ENCODE data around the gene PCSK1N. TPM values are rescaled to one million over a fixed set of nuclear protein-coding genes. Genes with fewer than 3 reads are reported as not detected.

PCSK1N gene
- total and polyA plus RNA-seq, 9 of the 15 experiments (the other 6 are each of a cell fraction or from before 2014, with no cell fraction given): 0.07 to 0.55 (median 0.54) TPM; not detected in 6

DNA sequence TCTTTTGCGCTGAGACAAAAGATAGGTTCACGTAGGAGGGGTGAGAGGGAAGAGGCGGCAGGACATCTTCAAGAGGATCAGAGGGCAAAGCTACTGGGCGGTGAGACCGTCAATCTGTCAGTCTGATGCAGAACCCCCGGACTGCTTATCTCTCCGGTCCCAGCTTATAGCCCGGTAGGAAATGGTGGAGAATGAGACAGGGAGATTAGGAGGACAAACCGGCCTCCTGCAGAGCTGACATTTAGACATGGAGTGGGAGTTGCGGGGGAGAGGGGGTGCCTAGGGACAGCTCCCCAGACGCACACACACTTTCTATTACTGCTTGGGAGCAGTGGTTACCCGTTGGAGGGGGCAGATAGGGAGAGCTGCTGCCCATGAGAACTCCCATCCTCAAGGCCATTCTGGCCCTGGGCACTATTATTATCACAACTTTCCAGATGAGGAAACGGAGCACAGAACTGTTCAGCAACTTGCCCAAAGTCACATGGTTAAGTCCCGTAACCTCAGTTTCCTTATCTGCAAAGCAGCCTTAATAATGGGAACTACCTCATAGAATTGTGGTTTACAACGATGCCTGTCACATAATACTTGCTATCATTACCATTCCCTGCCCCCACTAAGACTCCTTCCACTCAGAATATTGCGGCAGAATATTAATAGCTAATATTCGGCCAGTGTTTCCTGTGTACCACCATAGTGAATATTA lies 34.7 kb downstream of the PCSK1N start (continued):
- TF ChIP-seq, protein P1, sequence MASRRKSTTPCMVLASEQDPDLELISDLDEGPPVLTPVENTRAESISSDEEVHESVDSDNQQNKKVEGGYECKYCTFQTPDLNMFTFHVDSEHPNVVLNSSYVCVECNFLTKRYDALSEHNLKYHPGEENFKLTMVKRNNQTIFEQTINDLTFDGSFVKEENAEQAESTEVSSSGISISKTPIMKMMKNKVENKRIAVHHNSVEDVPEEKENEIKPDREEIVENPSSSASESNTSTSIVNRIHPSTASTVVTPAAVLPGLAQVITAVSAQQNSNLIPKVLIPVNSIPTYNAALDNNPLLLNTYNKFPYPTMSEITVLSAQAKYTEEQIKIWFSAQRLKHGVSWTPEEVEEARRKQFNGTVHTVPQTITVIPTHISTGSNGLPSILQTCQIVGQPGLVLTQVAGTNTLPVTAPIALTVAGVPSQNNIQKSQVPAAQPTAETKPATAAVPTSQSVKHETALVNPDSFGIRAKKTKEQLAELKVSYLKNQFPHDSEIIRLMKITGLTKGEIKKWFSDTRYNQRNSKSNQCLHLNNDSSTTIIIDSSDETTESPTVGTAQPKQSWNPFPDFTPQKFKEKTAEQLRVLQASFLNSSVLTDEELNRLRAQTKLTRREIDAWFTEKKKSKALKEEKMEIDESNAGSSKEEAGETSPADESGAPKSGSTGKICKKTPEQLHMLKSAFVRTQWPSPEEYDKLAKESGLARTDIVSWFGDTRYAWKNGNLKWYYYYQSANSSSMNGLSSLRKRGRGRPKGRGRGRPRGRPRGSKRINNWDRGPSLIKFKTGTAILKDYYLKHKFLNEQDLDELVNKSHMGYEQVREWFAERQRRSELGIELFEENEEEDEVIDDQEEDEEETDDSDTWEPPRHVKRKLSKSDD (conservative IDR thresholded peaks at IDR 0.05; ENCODE audit: low read length): no peak
- TF ChIP-seq PHTF2 (CRISPR knock-in tag; IDR thresholded peaks at IDR 0.05): no peak
- TF ChIP-seq SIN3A (IDR thresholded peaks at IDR 0.05; ENCODE audit: borderline replicate concordance in 2 of 2, control insufficient read depth in 1 of 2, low read depth in 2 of 2, low read length in 2 of 2): peak in 1 of 2 experiments; percentile 10; a peak in 2 of 4 replicates
- TF ChIP-seq TRIM28 (IDR thresholded peaks at IDR 0.05): 0 out of 2 replicates have a peak, but pooled peaks have one; percentile 25
- TF ChIP-seq, protein P2, sequence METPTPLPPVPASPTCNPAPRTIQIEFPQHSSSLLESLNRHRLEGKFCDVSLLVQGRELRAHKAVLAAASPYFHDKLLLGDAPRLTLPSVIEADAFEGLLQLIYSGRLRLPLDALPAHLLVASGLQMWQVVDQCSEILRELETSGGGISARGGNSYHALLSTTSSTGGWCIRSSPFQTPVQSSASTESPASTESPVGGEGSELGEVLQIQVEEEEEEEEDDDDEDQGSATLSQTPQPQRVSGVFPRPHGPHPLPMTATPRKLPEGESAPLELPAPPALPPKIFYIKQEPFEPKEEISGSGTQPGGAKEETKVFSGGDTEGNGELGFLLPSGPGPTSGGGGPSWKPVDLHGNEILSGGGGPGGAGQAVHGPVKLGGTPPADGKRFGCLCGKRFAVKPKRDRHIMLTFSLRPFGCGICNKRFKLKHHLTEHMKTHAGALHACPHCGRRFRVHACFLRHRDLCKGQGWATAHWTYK (CRISPR knock-in tag; IDR thresholded peaks at IDR 0.05): peak; percentile 20; the same call in 1 of the 2 replicates
- TF ChIP-seq, protein P3, sequence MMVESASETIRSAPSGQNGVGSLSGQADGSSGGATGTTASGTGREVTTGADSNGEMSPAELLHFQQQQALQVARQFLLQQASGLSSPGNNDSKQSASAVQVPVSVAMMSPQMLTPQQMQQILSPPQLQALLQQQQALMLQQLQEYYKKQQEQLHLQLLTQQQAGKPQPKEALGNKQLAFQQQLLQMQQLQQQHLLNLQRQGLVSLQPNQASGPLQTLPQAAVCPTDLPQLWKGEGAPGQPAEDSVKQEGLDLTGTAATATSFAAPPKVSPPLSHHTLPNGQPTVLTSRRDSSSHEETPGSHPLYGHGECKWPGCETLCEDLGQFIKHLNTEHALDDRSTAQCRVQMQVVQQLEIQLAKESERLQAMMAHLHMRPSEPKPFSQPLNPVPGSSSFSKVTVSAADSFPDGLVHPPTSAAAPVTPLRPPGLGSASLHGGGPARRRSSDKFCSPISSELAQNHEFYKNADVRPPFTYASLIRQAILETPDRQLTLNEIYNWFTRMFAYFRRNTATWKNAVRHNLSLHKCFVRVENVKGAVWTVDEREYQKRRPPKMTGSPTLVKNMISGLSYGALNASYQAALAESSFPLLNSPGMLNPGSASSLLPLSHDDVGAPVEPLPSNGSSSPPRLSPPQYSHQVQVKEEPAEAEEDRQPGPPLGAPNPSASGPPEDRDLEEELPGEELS (CRISPR knock-in tag; IDR thresholded peaks at IDR 0.05; ENCODE audit: borderline replicate concordance): 0 out of 2 replicates have a peak, but pooled peaks have one; percentile 52
- no peak for TF ChIP-seq CBX8 (IDR thresholded peaks at IDR 0.05; ENCODE audit: borderline replicate concordance, extremely low read depth, low read depth, low read length, poor library complexity, severe bottlenecking)
- TF ChIP-seq ZNF311 (CRISPR knock-in tag; IDR thresholded peaks at IDR 0.05): no peak
- TF ChIP-seq, protein P4, sequence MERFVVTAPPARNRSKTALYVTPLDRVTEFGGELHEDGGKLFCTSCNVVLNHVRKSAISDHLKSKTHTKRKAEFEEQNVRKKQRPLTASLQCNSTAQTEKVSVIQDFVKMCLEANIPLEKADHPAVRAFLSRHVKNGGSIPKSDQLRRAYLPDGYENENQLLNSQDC (CRISPR knock-in tag; IDR thresholded peaks at IDR 0.05): no peak
- no peak for TF ChIP-seq ZNF57 (CRISPR knock-in tag; IDR thresholded peaks at IDR 0.05)
- TF ChIP-seq, protein P5, sequence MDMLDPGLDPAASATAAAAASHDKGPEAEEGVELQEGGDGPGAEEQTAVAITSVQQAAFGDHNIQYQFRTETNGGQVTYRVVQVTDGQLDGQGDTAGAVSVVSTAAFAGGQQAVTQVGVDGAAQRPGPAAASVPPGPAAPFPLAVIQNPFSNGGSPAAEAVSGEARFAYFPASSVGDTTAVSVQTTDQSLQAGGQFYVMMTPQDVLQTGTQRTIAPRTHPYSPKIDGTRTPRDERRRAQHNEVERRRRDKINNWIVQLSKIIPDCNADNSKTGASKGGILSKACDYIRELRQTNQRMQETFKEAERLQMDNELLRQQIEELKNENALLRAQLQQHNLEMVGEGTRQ (CRISPR knock-in tag; IDR thresholded peaks at IDR 0.05): no peak
- no peak for TF ChIP-seq ZNF717 (CRISPR knock-in tag; IDR thresholded peaks at IDR 0.05)

Measured in K562 (cell line).